WERI-Rb-1 (cell line): Measurements from ENCODE around the gene TM9SF1.

Experiments
- DNase-seq: peaks from one replicate; pipeline ENCODE4 v3.0.0-alpha.2; 2020
- H3K27ac ChIP-seq: fragments of 250-450 bp; sonication (Bioruptor Pico); 2 replicates; pipeline ENCODE4 v1.5.1; 2020; ENCODE audit warnings: mild to moderate bottlenecking, moderate library complexity
- H3K27me3 ChIP-seq: fragments of 250-450 bp; sonication (Bioruptor Pico); 2 replicates; pipeline ENCODE4 v1.5.1; 2021; ENCODE audit warnings: mild to moderate bottlenecking, low read depth, moderate library complexity; ENCODE audit not compliant: insufficient read depth, severe bottlenecking
- H3K36me3 ChIP-seq: fragments of 250-450 bp; sonication (Bioruptor Pico); 2 replicates; pipeline ENCODE4 v1.5.1; 2020; ENCODE audit warnings: mild to moderate bottlenecking, moderate library complexity
- H3K4me3 ChIP-seq: 2 replicates; pipeline ENCODE4 v1.5.1; 2011; ENCODE audit warnings: low read depth, mild to moderate bottlenecking, control low read depth, low read length
- H3K9me3 ChIP-seq: fragments of 250-450 bp; sonication (Bioruptor Pico); 2 replicates; pipeline ENCODE4 v1.5.1; 2021; ENCODE audit warnings: mild to moderate bottlenecking, moderate library complexity; ENCODE audit not compliant: severe bottlenecking
- TF ChIP-seq, protein P1 (sequence below): IDR thresholded peaks from 2 replicates; pipeline ENCODE4 v1.5.1; 2011; ENCODE audit warnings: low read depth, mild to moderate bottlenecking, control low read depth, inconsistent platforms, low read length

Gene TM9SF1

DNA sequence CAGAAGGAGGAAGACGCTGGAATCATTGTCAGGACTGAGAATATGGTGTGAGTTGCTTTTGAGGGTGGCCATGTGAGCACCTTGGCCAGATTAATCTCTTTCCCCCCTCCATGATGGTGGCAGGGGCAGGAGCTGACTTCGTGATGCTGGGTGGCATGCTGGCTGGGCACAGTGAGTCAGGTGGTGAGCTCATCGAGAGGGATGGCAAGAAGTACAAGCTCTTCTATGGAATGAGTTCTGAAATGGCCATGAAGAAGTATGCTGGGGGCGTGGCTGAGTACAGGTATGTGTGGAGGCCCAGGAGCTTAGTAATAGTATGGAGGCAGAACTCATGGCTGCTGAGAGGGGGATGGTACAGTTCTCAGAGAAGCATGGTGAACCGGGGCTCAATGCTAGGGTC lies 42.9 kb upstream of the TM9SF1 start:
- DNase-seq: no peak
- Histone ChIP-seq H3K4me3 (no peak overlapping the region), H3K36me3 (peaks cover 64% of the 10 kb centered on the region), H3K27ac (no peak overlapping the region), H3K27me3 (no peaks in the 10 kb centered on the region), H3K9me3 (no peaks in the 10 kb centered on the region)
- TF ChIP-seq, protein P1, sequence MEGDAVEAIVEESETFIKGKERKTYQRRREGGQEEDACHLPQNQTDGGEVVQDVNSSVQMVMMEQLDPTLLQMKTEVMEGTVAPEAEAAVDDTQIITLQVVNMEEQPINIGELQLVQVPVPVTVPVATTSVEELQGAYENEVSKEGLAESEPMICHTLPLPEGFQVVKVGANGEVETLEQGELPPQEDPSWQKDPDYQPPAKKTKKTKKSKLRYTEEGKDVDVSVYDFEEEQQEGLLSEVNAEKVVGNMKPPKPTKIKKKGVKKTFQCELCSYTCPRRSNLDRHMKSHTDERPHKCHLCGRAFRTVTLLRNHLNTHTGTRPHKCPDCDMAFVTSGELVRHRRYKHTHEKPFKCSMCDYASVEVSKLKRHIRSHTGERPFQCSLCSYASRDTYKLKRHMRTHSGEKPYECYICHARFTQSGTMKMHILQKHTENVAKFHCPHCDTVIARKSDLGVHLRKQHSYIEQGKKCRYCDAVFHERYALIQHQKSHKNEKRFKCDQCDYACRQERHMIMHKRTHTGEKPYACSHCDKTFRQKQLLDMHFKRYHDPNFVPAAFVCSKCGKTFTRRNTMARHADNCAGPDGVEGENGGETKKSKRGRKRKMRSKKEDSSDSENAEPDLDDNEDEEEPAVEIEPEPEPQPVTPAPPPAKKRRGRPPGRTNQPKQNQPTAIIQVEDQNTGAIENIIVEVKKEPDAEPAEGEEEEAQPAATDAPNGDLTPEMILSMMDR: no peak

DNA sequence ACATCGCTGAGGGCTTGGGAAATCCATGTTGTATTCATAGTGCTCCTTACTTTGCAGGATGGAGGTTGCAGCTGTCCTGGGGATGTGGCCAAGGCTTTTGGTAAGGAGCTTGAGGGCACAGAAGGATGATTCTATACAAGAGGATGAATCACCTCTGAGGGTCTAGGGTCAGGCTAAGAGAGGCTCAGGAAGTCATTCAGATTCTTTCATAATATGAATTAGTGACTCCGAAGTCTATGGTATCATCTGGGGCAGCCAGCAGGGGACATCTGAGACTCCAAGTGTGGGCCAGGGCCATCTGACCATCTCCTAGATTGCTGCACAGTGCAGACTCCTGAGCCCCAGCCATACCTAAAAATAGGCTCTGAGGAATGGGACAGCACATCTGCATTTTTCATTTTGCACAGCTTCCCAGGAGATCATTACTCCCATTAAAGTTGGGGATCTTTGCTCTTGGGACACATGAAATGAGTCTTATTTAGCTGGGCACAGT lies 42.3 kb upstream of the TM9SF1 start:
- Histone ChIP-seq H3K36me3 (peaks cover 64% of the 10 kb centered on the region), H3K9me3 (no peaks in the 10 kb centered on the region), H3K4me3 (no peak overlapping the region), H3K27ac (no peak overlapping the region), H3K27me3 (no peaks in the 10 kb centered on the region)
- no peak for DNase-seq
- TF ChIP-seq, protein P1: no peak

DNA sequence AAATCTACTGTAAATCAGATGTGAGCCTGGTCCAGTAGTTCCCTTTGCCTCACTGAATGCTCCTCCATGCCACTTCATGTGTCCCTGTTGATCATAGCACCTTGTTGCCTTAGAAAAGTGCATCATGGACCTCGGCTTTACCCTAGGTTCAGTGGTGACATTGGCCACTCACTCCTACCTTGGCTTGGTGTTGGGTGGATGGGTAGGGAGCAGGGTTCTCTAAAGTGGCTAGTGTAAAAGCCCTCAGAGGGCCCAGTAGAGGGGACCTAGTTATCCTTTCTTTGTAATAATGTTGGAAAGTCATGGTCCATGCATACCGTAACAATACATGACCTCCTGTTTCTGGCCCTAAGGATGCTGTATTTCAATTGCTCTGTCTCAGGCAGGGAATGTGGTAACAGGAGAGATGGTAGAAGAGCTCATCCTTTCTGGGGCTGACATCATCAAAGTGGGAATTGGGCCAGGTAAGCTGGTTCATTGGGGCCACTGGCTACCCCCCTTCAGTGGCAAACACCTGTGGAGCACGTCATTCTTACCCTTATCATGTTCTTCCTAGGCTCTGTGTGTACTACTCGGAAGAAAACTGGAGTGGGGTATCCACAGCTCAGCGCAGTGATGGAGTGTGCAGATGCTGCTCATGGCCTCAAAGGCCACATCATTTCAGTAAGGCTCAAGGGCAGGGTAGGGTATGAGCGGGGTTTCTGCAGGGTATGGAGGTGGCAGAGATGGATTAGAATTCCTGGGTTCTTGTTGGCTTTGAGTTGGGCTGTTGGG lies 41.6 kb upstream of the TM9SF1 start:
- TF ChIP-seq, protein P1: no peak
- H3K4me3 ChIP-seq: no peak overlapping the region
- no peak for DNase-seq
- peaks cover 64% of the 10 kb centered on the region for H3K36me3 ChIP-seq
- no peaks in the 10 kb centered on the region for H3K9me3 ChIP-seq
- no peak overlapping the region for H3K27ac ChIP-seq
- H3K27me3 ChIP-seq: no peaks in the 10 kb centered on the region

DNA sequence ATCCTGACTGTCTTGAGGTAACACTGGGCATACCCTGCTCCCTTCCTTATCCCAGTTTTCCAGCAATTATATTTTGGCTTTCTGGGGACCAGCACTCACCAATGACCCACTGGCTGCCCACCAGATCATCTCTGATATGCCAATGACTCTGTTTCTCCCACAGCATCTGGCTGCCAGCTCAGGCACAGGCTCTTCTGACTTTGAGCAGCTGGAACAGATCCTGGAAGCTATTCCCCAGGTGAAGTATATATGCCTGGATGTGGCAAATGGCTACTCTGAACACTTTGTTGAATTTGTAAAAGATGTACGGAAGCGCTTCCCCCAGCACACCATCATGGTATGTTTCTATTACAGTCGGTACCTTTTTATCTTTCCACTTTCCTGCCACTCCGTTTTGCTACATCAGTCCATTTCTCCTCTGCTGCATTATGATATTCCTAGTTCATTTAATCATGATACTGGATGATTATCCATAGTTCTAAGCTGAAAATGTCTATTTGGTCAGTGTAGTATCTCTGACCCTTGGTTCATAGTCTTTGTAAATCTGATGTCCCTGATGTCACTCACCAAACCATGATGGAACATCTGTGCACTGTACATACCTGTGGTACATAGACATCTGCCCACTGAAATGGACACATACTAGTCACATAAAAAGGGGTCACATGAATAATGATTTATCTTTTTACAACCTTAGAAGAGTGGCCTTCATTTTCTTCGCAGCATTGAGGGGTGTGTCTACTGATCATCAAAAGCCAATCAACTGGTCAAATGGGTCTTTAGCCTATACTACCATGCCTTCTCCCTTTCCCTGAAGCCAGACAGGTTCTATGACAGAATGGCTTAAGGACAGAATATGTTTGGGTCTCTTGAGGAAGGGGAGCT lies 40.8 kb upstream of the TM9SF1 start:
- TF ChIP-seq, protein P1: no peak
- no peak overlapping the region for H3K4me3 ChIP-seq
- H3K27me3 ChIP-seq: no peaks in the 10 kb centered on the region
- H3K36me3 ChIP-seq: peaks cover 61% of the 10 kb centered on the region
- no peaks in the 10 kb centered on the region for H3K9me3 ChIP-seq
- DNase-seq: no peak
- no peak overlapping the region for H3K27ac ChIP-seq

DNA sequence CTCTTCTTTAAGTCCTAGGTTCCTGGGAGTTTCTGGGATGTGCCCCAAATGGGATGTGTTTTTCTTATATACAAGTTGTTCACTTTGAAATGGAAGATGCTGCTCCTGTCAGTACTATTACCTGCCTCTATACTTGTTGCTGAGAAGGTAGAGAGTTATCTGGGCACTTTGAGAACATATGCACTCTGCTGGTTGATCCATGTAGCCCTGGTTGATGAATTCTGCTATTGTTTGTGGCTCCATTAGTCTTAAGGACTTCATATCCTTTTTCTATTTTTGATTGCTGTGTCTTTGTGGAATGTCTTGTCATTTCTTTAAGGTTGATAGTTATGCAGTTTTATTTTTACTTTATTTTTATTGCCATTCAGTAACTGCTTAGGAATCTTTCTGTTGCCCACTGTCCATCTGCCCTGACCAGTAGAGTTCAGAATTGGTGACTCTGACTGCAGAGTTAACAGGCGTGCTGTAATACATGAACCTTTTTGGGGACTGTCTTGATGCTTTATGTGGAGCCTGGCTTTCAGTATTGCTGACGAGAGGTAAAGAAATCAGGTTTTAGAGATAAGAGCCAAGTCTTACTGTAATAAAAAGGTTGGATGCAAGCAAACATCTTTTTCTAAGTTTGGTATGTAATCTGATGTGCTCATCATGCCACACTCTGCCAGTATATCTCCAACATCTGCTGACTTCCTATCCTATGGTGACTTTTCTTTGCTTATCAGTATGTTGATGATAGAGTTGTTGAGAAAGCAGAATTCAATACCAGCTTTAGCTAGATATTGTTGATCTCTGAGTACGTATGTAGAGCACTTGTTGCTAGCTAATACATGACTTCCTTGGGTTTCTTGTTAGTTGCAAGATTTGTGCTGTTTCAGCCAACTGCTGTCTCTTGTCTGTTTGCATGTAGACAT lies 39.1 kb upstream of the TM9SF1 start:
- H3K4me3 ChIP-seq: no peak overlapping the region
- TF ChIP-seq, protein P1: no peak
- H3K27me3 ChIP-seq: no peaks in the 10 kb centered on the region
- no peaks in the 10 kb centered on the region for H3K9me3 ChIP-seq
- DNase-seq: no peak
- H3K36me3 ChIP-seq: peaks cover 44% of the 10 kb centered on the region
- H3K27ac ChIP-seq: no peak overlapping the region
